ENCODE measurements around the gene RCHY1. TPM values are rescaled to one million over a fixed set of nuclear protein-coding genes. Genes with fewer than 3 reads are reported as not detected.

Gene RCHY1
- total RNA-seq, 2 experiments from 2014 or later = 33.6 to 37.0 TPM

- Histone ChIP-seq H3K27ac (ENCODE audit: low read depth in 1 of 2, low read length in 2 of 2) (no peak overlapping the region), H3K9me3 (ENCODE audit: control insufficient read depth in 1 of 2, insufficient read depth in 1 of 2, low read length in 2 of 2) (no peaks in the 10 kb centered on the region), H3K36me3 (ENCODE audit: insufficient read depth, low read length) (peaks cover 75% of the 10 kb centered on the region), H3K4me3 (ENCODE audit: low read length) (no peak overlapping the region), H3K4me1 (ENCODE audit: insufficient read depth, low read length) (no peaks in the 10 kb centered on the region), H3K27me3 (ENCODE audit: control insufficient read depth in 1 of 2, insufficient read depth in 2 of 2, low read length in 2 of 2) (no peaks in the 10 kb centered on the region)
- Mint-ChIP-seq H3K9me3 (no peaks in the 10 kb centered on the region), H3K4me3 (no peak overlapping the region), H3K36me3 (ENCODE audit: low read depth) (peaks cover 73% of the 10 kb centered on the region), H3K27me3 (no peaks in the 10 kb centered on the region), H3K27ac (no peak overlapping the region), H3K4me1 (ENCODE audit: low read depth) (no peaks in the 10 kb centered on the region)
- intact Hi-C loops (cut with DNase I, micrococcal nuclease) = no loop called here
- DNase-seq = no peak
- POLR2A ChIA-PET = interaction anchor here (1.4 kb wide), 1 partner anchor 11 kb away, joined by 3 read pairs; no protein-coding TSS in a partner anchor
- no peak for TF ChIP-seq CTCF (IDR thresholded peaks at IDR 0.05)
- CTCF ChIA-PET = no interaction called here
- no peak for ATAC-seq (ENCODE audit: poor library complexity)
Observed at GRCh38 chr4:75484190-75484589, 30.0 kb downstream of the RCHY1 start.

DNA sequence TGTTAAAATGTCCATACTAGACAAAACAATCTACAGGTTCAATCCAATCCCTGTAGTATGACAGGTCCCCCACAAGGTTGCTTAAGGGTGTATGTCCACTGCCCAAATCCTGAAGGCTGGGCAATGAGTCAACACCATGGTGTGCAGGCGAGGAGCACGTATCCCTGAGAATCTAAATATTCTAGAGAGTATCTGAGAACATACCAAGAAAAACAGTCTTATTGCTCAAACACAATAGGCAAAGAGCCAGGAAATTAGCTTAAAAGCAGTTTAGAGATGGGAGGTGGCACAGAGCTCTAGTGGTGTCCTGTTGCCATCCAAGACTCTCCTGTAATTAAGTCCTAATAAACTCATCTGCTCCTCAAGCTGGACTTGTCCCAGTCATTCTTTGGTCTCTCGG, 37.0 kb downstream of the RCHY1 start:
- ChIA-PET POLR2A (no interaction called here), CTCF (no interaction called here)
- Mint-ChIP-seq H3K4me3 (no peak overlapping the region), H3K4me1 (ENCODE audit: low read depth) (no peaks in the 10 kb centered on the region), H3K36me3 (ENCODE audit: low read depth) (peaks cover 81% of the 10 kb centered on the region), H3K9me3 (no peaks in the 10 kb centered on the region), H3K27ac (no peak overlapping the region), H3K27me3 (no peaks in the 10 kb centered on the region)
- no peak for TF ChIP-seq CTCF (IDR thresholded peaks at IDR 0.05)
- H3K4me3 ChIP-seq (ENCODE audit: low read length) = no peak overlapping the region
- H3K9me3 ChIP-seq (ENCODE audit: control insufficient read depth in 1 of 2, insufficient read depth in 1 of 2, low read length in 2 of 2) = peaks cover 0 to 6% of the 10 kb centered on the region in 2 experiments
- H3K4me1 ChIP-seq (ENCODE audit: insufficient read depth, low read length) = no peaks in the 10 kb centered on the region
- no peak overlapping the region for H3K27ac ChIP-seq (ENCODE audit: low read depth in 1 of 2, low read length in 2 of 2)
- DNase-seq = no peak
- peaks cover 35% of the 10 kb centered on the region for H3K36me3 ChIP-seq (ENCODE audit: insufficient read depth, low read length)
- no peaks in the 10 kb centered on the region for H3K27me3 ChIP-seq (ENCODE audit: control insufficient read depth in 1 of 2, insufficient read depth in 2 of 2, low read length in 2 of 2)
- intact Hi-C loops (cut with DNase I, micrococcal nuclease) = no loop called here
- no peak for ATAC-seq (ENCODE audit: poor library complexity)

- POLR2A ChIA-PET = no interaction called here
- H3K36me3 ChIP-seq (ENCODE audit: insufficient read depth, low read length) = no peaks in the 10 kb centered on the region
- no peak overlapping the region for H3K4me3 ChIP-seq (ENCODE audit: low read length)
- ATAC-seq (ENCODE audit: poor library complexity) = no peak
- no peaks in the 10 kb centered on the region for H3K9me3 ChIP-seq (ENCODE audit: control insufficient read depth in 1 of 2, insufficient read depth in 1 of 2, low read length in 2 of 2)
- no peak for TF ChIP-seq CTCF (IDR thresholded peaks at IDR 0.05)
- H3K27me3 ChIP-seq (ENCODE audit: control insufficient read depth in 1 of 2, insufficient read depth in 2 of 2, low read length in 2 of 2) = no peaks in the 10 kb centered on the region
- no peak overlapping the region for H3K27ac ChIP-seq (ENCODE audit: low read depth in 1 of 2, low read length in 2 of 2)
- no peaks in the 10 kb centered on the region for H3K4me1 ChIP-seq (ENCODE audit: insufficient read depth, low read length)
- intact Hi-C loops (cut with DNase I, micrococcal nuclease) = no loop called here
- no peak for DNase-seq
- no peaks in the 10 kb centered on the region for H3K27me3 Mint-ChIP-seq
- H3K4me3 Mint-ChIP-seq = no peak overlapping the region
- H3K36me3 Mint-ChIP-seq (ENCODE audit: low read depth) = peaks cover 21% of the 10 kb centered on the region
- CTCF ChIA-PET = interaction anchor here (0.6 kb wide), 1 partner anchor 1094 kb away, joined by 3 read pairs; no protein-coding TSS in a partner anchor
- H3K27ac Mint-ChIP-seq = no peak overlapping the region
- H3K4me1 Mint-ChIP-seq (ENCODE audit: low read depth) = no peaks in the 10 kb centered on the region
- H3K9me3 Mint-ChIP-seq = no peaks in the 10 kb centered on the region
Observed at GRCh38 chr4:75470738-75471137, 43.5 kb downstream of the RCHY1 start.

Measured in CD4-positive, alpha-beta T cell (primary cell).